ENCODE measurements around the gene LZTR1.

DNA sequence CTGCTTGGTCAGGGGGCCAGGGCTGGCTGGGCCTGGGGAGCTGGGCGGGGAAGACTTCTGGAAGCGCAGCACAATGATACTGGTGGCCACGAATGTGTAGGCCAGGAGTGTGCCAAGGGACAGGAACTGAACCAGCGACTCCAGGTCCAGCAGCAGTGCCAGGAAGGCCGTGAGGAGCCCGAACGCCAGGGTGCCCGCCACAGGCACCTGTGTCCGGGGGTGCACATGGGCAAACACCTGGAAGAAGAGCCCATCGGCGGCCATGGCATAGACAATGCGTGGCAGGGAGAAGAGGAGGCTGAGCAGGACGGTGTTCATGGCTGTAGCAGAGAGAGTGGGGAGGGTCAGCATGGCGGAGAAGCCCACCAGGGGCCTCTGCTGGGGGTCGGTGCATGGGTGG is 47.9 kb downstream of the LZTR1 start:
- TF ChIP-seq POLR2AphosphoS5 (IDR thresholded peaks at IDR 0.05), result no peak
- TF ChIP-seq, protein P1, sequence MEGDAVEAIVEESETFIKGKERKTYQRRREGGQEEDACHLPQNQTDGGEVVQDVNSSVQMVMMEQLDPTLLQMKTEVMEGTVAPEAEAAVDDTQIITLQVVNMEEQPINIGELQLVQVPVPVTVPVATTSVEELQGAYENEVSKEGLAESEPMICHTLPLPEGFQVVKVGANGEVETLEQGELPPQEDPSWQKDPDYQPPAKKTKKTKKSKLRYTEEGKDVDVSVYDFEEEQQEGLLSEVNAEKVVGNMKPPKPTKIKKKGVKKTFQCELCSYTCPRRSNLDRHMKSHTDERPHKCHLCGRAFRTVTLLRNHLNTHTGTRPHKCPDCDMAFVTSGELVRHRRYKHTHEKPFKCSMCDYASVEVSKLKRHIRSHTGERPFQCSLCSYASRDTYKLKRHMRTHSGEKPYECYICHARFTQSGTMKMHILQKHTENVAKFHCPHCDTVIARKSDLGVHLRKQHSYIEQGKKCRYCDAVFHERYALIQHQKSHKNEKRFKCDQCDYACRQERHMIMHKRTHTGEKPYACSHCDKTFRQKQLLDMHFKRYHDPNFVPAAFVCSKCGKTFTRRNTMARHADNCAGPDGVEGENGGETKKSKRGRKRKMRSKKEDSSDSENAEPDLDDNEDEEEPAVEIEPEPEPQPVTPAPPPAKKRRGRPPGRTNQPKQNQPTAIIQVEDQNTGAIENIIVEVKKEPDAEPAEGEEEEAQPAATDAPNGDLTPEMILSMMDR (IDR thresholded peaks at IDR 0.05 in 8 of 11, conservative IDR thresholded peaks at IDR 0.05 in 3 of 11), result no peak
- TF ChIP-seq POLR2A (IDR thresholded peaks at IDR 0.05), result no peak

All from spleen (tissue), 7 donors.